Smooth muscle cell (in vitro differentiated cells): ENCODE data around the gene DNAJA3. TPM values are rescaled to one million over a fixed set of nuclear protein-coding genes. Genes with fewer than 3 reads are reported as not detected.

Experiments
- DNase-seq: peaks from one replicate; lab custom pipeline; 2025; ENCODE audit not compliant: unreplicated experiment; lab: John Stamatoyannopoulos, UW
- H2AFZ ChIP-seq: fragments of 200-600 bp; sonication (generic); 2 replicates; pipeline ENCODE4 v1.6.0; 2016; ENCODE audit warnings: antibody characterized with exemption, low read depth, mild to moderate bottlenecking
- H3F3A ChIP-seq: fragments of 200-600 bp; sonication (generic); 2 replicates; pipeline ENCODE4 v1.6.0; 2017; ENCODE audit warnings: antibody characterized with exemption, low read depth
- H3K27ac ChIP-seq: fragments of 200-600 bp; sonication (generic); 2 replicates; pipeline ENCODE4 v1.5.1; 2016; ENCODE audit warnings: low read depth, mild to moderate bottlenecking
- H3K27me3 ChIP-seq: fragments of 200-600 bp; sonication (generic); 2 replicates; pipeline ENCODE4 v1.6.1; 2016; ENCODE audit warnings: low read depth, mild to moderate bottlenecking
- H3K36me3 ChIP-seq: fragments of 200-600 bp; sonication (generic); 2 replicates; pipeline ENCODE4 v1.5.1; 2016; ENCODE audit warnings: low read depth
- H3K4me1 ChIP-seq: fragments of 200-600 bp; sonication (generic); 2 replicates; pipeline ENCODE4 v1.5.1; 2016; ENCODE audit warnings: low read depth
- H3K4me2 ChIP-seq: fragments of 200-600 bp; sonication (generic); 2 replicates; pipeline ENCODE4 v1.6.0; 2016; ENCODE audit warnings: mild to moderate bottlenecking
- H3K4me3 ChIP-seq: fragments of 200-600 bp; sonication (generic); 2 replicates; pipeline ENCODE4 v1.5.1; 2016; ENCODE audit warnings: mild to moderate bottlenecking
- H3K79me2 ChIP-seq: fragments of 200-600 bp; sonication (generic); 2 replicates; pipeline ENCODE4 v1.6.0; 2016; ENCODE audit warnings: low read depth, mild to moderate bottlenecking
- H3K9ac ChIP-seq: fragments of 200-600 bp; sonication (generic); 2 replicates; pipeline ENCODE4 v1.6.0; 2016; ENCODE audit warnings: low read depth
- H3K9me3 ChIP-seq: fragments of 200-600 bp; sonication (generic); replicated peaks from 2 replicates; pipeline ENCODE4 v1.5.1; 2016; ENCODE audit warnings: low read depth
- H4K20me1 ChIP-seq: fragments of 200-600 bp; sonication (generic); 2 replicates; pipeline ENCODE4 v1.6.0; 2016; ENCODE audit warnings: low read depth
- WGBS: methylation state at CpG from one replicate; pipeline ENCODE4 v1.1.7; 2016; ENCODE audit warnings: low lambda C conversion rate; 5-methylcytosine and 5-hydroxymethylcytosine counted together
- polyA plus RNA-seq: library from polyadenylated mRNA; unstranded; fragments of >200 nt; fragmentation: Nextera tagmentation; extraction: Ambion mirVana; gene quantifications from 2 replicates; pipeline ENCODE4 v1.2.1, GENCODE V29; 2016
- total RNA-seq: library from RNA; depleted of rRNA; stranded (reverse); fragments of >200 nt; gene quantifications from 2 replicates; pipeline ENCODE4 v1.2.3, GENCODE V29; 2014
- TF ChIP-seq, protein P1 (sequence below): fragments of 200-600 bp; sonication (generic); IDR thresholded peaks from 2 replicates; pipeline ENCODE4 v1.5.1; 2017; ENCODE audit warnings: borderline replicate concordance, mild to moderate bottlenecking, antibody characterized with exemption; ENCODE audit not compliant: insufficient read depth, poor library complexity, severe bottlenecking

The DNAJA3 gene
- total and polyA plus RNA-seq, 2 experiments from 2014 or later, result 42.6 to 42.7 TPM

- no peaks in the 10 kb centered on the region for H3K27me3 ChIP-seq
- H3K4me1 ChIP-seq, result peaks cover 20% of the 10 kb centered on the region
- H3K4me2 ChIP-seq, result no peak overlapping the region
- no peaks in the 10 kb centered on the region for H3K9me3 ChIP-seq
- TF ChIP-seq, protein P1, sequence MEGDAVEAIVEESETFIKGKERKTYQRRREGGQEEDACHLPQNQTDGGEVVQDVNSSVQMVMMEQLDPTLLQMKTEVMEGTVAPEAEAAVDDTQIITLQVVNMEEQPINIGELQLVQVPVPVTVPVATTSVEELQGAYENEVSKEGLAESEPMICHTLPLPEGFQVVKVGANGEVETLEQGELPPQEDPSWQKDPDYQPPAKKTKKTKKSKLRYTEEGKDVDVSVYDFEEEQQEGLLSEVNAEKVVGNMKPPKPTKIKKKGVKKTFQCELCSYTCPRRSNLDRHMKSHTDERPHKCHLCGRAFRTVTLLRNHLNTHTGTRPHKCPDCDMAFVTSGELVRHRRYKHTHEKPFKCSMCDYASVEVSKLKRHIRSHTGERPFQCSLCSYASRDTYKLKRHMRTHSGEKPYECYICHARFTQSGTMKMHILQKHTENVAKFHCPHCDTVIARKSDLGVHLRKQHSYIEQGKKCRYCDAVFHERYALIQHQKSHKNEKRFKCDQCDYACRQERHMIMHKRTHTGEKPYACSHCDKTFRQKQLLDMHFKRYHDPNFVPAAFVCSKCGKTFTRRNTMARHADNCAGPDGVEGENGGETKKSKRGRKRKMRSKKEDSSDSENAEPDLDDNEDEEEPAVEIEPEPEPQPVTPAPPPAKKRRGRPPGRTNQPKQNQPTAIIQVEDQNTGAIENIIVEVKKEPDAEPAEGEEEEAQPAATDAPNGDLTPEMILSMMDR, result no peak
- no peak for DNase-seq
- no peak overlapping the region for H3K4me3 ChIP-seq
- H4K20me1 ChIP-seq, result peaks cover 52% of the 10 kb centered on the region
- H3F3A ChIP-seq, result peaks cover 16% of the 10 kb centered on the region
- H3K27ac ChIP-seq, result peak overlapping the region; percentile 38
- 87% methylated on average over 20 of the region's 20 CpGs for WGBS
- H2AFZ ChIP-seq, result no peak overlapping the region
- H3K79me2 ChIP-seq, result no peaks in the 10 kb centered on the region
- no peaks in the 10 kb centered on the region for H3K36me3 ChIP-seq
- H3K9ac ChIP-seq, result no peak overlapping the region
Measured at GRCh38 chr16:4385066-4385788, 40.4 kb upstream of the DNAJA3 start.

- peak overlapping the region; percentile 34 for H3K4me2 ChIP-seq
- peaks cover 16% of the 10 kb centered on the region for H3F3A ChIP-seq
- DNase-seq, result no peak
- no peaks in the 10 kb centered on the region for H3K79me2 ChIP-seq
- H3K27ac ChIP-seq, result peak overlapping the region; percentile 38
- no peak overlapping the region for H2AFZ ChIP-seq
- WGBS, result 60% methylated on average over 11 of the region's 11 CpGs
- TF ChIP-seq, protein P1, result no peak
- no peak overlapping the region for H3K9ac ChIP-seq
- H3K4me3 ChIP-seq, result no peak overlapping the region
- peaks cover 20% of the 10 kb centered on the region for H3K4me1 ChIP-seq
- H3K36me3 ChIP-seq, result no peaks in the 10 kb centered on the region
- no peaks in the 10 kb centered on the region for H3K27me3 ChIP-seq
- no peaks in the 10 kb centered on the region for H3K9me3 ChIP-seq
- peaks cover 45% of the 10 kb centered on the region for H4K20me1 ChIP-seq
Measured at GRCh38 chr16:4385789-4386450, 39.7 kb upstream of the DNAJA3 start.

- Histone ChIP-seq H3K4me1 (peaks cover 21% of the 10 kb centered on the region), H3K4me2 (peak overlapping the region; percentile 34), H3K27me3 (no peaks in the 10 kb centered on the region), H3K79me2 (no peaks in the 10 kb centered on the region), H3K27ac (peak overlapping the region; percentile 38), H3K36me3 (no peaks in the 10 kb centered on the region), H4K20me1 (peaks cover 40% of the 10 kb centered on the region), H3K4me3 (no peak overlapping the region), H3F3A (peaks cover 16% of the 10 kb centered on the region), H3K9me3 (no peaks in the 10 kb centered on the region), H2AFZ (no peak overlapping the region), H3K9ac (no peak overlapping the region)
- DNase-seq, result no peak
- WGBS, result 53% methylated on average over 8 of the region's 8 CpGs
- TF ChIP-seq, protein P1, result no peak
Measured at GRCh38 chr16:4386451-4386805, 39.2 kb upstream of the DNAJA3 start.
